HTR-8/SVneo (cell line): ENCODE results near the gene ABCE1.

Experiments
- DNase-seq: peaks from one replicate; pipeline ENCODE4 v3.0.0; 2011; ENCODE audit warnings: low spot score, mixed read lengths; ENCODE audit not compliant: insufficient read length
- FAIRE-seq: peaks from 2 replicates; lab custom pipeline; 2011; peaks lifted over from hg19 to GRCh38; lab: Jason Lieb, UNC

ABCE1 gene

GRCh38 chr4:145171911-145172310, 73.8 kb downstream of the ABCE1 start:
- no peak for FAIRE-seq
- DNase-seq, result no peak

- no peak for DNase-seq
- FAIRE-seq, result no peak
Measured at GRCh38 chr4:145176641-145177432, 78.7 kb downstream of the ABCE1 start.

GRCh38 chr4:145177511-145177905, 79.4 kb downstream of the ABCE1 start:
- FAIRE-seq, result no peak
- DNase-seq, result no peak

- FAIRE-seq (no peak), DNase-seq (no peak)
Measured at GRCh38 chr4:145177906-145178538, 79.9 kb downstream of the ABCE1 start.

- FAIRE-seq (no peak), DNase-seq (no peak)
Measured at GRCh38 chr4:145178740-145179280, 80.7 kb downstream of the ABCE1 start.
